C1 segment of cervical spinal cord (tissue), 14 donors: ENCODE results near the gene SMG6.

Source experiments
- DNase-seq, 14 donors: peaks; one replicate each; lab custom pipeline; 2025; lab: John Stamatoyannopoulos, UW

SMG6 gene

GRCh38 chr17:2033153-2033552, 270.4 kb downstream of the SMG6 start:
- no peak for DNase-seq

GRCh38 chr17:2030779-2031163, 272.8 kb downstream of the SMG6 start:
- DNase-seq, result no peak

GRCh38 chr17:2029911-2030778, 273.4 kb downstream of the SMG6 start, which contains the start of gene DPH1:
Gene DPH1, plus strand, starts transcription at chr17:2030153. Its CDS starts 17 bp downstream, at chr17:2030170.
- DNase-seq, result peak in 13 of 14 donors; percentile 37 to 91 (median 81)

GRCh38 chr17:2028737-2029136, 274.8 kb downstream of the SMG6 start:
- DNase-seq, result no peak

GRCh38 chr17:2028234-2028614, 275.4 kb downstream of the SMG6 start:
- no peak for DNase-seq

- DNase-seq, result no peak
Measured at GRCh38 chr17:2027528-2028233, 275.9 kb downstream of the SMG6 start.

- peak in 3 of 14 donors; percentile 15 to 46 (median 29) for DNase-seq
Measured at GRCh38 chr17:2025622-2026309, 277.8 kb downstream of the SMG6 start.

GRCh38 chr17:2025220-2025621, 278.4 kb downstream of the SMG6 start, which contains the start of gene RTN4RL1:
Gene RTN4RL1, minus strand, starts transcription at chr17:2025334. Its CDS starts 469 bp downstream, at chr17:2024865.
- peak in 1 of 14 donors; percentile 77 for DNase-seq

- DNase-seq, result peak in 1 of 14 donors; percentile 69
Measured at GRCh38 chr17:2024572-2025219, 278.9 kb downstream of the SMG6 start.

- DNase-seq, result peak in 1 of 14 donors; percentile 33
Measured at GRCh38 chr17:2023692-2024571, 279.7 kb downstream of the SMG6 start.

GRCh38 chr17:2023256-2023655, 280.3 kb downstream of the SMG6 start:
- no peak for DNase-seq

GRCh38 chr17:2022647-2023240, 280.8 kb downstream of the SMG6 start:
- no peak for DNase-seq

GRCh38 chr17:2020721-2021120, 282.9 kb downstream of the SMG6 start:
- DNase-seq, result no peak

- DNase-seq, result peak in 1 of 14 donors; percentile 23
Measured at GRCh38 chr17:2019723-2020122, 283.9 kb downstream of the SMG6 start.

- DNase-seq, result peak in 1 of 14 donors; percentile 76
Measured at GRCh38 chr17:2018716-2019510, 284.7 kb downstream of the SMG6 start.

GRCh38 chr17:2017274-2017941, 286.2 kb downstream of the SMG6 start:
- no peak for DNase-seq

- DNase-seq, result peak in 1 of 14 donors; percentile 52
Measured at GRCh38 chr17:2016494-2016893, 287.1 kb downstream of the SMG6 start.

- no peak for DNase-seq
Measured at GRCh38 chr17:2015314-2015713, 288.3 kb downstream of the SMG6 start.

- no peak for DNase-seq
Measured at GRCh38 chr17:2013994-2014317, 289.6 kb downstream of the SMG6 start.
